ENCODE data around the gene SPATA6L. TPM values are rescaled to one million over a fixed set of nuclear protein-coding genes. Genes with fewer than 3 reads are reported as not detected.

SPATA6L gene
- total and polyA plus RNA-seq, 2 of the 4 experiments (the other 2 are of a cell fraction) = 0.18 to 0.84 TPM

GRCh38 chr9:4642351-4642750 is 23.9 kb downstream of the SPATA6L start:
- in situ Hi-C loops (cut with MboI; ENCODE audit: low sequenced_read_pairs) = no loop called here
- Histone ChIP-seq H3K4ac (ENCODE audit: low read depth, low read length) (no peak overlapping the region), H2AK9ac (replicated peaks; ENCODE audit: low read depth, low read length, poor library complexity) (no peak overlapping the region), H4K8ac (ENCODE audit: low read depth in 2 of 2, low read length in 2 of 2) (no peak overlapping the region), H3K36me3 (ENCODE audit: control insufficient read depth, insufficient read depth, low read length) (no peaks in the 10 kb centered on the region), H3K27me3 (ENCODE audit: control insufficient read depth, insufficient read depth, low read length) (no peaks in the 10 kb centered on the region), H3K9me1 (ENCODE audit: insufficient read depth, low read length) (no peaks in the 10 kb centered on the region), H3K79me1 (ENCODE audit: low read depth in 1 of 2, low read length in 2 of 2) (no peaks in the 10 kb centered on the region), H3K56ac (ENCODE audit: extremely low read depth, insufficient read depth, low read length) (no peak overlapping the region), H3K9ac (ENCODE audit: low read depth, low read length) (no peak overlapping the region), H2BK120ac (ENCODE audit: low read depth, low read length) (no peak overlapping the region), H2AK5ac (ENCODE audit: low read depth, low read length) (no peak overlapping the region), H4K91ac (ENCODE audit: insufficient read depth, low read depth, low read length) (no peak overlapping the region), H3K23ac (ENCODE audit: low read depth, low read length) (no peak overlapping the region), H2BK20ac (ENCODE audit: low read depth, low read length) (no peak overlapping the region), H2BK15ac (ENCODE audit: low read depth, low read length) (no peak overlapping the region), H4K5ac (ENCODE audit: low read depth, low read length) (no peak overlapping the region), H4K20me1 (ENCODE audit: insufficient read depth, low read length) (no peaks in the 10 kb centered on the region), H3K4me2 (ENCODE audit: low read depth, low read length) (no peak overlapping the region), H3K27ac (ENCODE audit: insufficient read depth, low read length) (no peak overlapping the region), H3K9me3 (ENCODE audit: control insufficient read depth, insufficient read depth, low read length) (no peaks in the 10 kb centered on the region), H3K4me1 (ENCODE audit: control insufficient read depth, insufficient read depth, low read length) (no peaks in the 10 kb centered on the region), H2BK5ac (ENCODE audit: low read depth, low read length, poor library complexity, severe bottlenecking) (no peak overlapping the region), H2AFZ (replicated peaks; ENCODE audit: low read length, poor library complexity) (no peak overlapping the region), H3K18ac (ENCODE audit: low read depth, low read length) (no peak overlapping the region), H3K4me3 (ENCODE audit: insufficient read depth, low read depth, low read length) (no peak overlapping the region), H3K14ac (replicated peaks; ENCODE audit: low read depth, low read length) (no peak overlapping the region)
- WGBS, 2 experiments (ENCODE audit: extremely low coverage in 2 of 2, insufficient read length in 1 of 2) = no CpG with 5 or more reads among the region's 2 CpGs
- no TSS peak for BruUV-seq (replicated peaks)
- dilution Hi-C loops (cut with HindIII; ENCODE audit: low sequenced_read_pairs, unreplicated experiment) = no loop called here
- DNase-seq (no peak), ATAC-seq (ENCODE audit: low read depth) (no peak)
- TF ChIP-seq ELK1 (IDR thresholded peaks at IDR 0.05; ENCODE audit: borderline replicate concordance, low read depth, low read length) (no peak), RCOR1 (IDR thresholded peaks at IDR 0.05; ENCODE audit: insufficient replicate concordance, low read length) (no peak), RAD21 (IDR thresholded peaks at IDR 0.05; ENCODE audit: low read length) (no peak), CHD1 (IDR thresholded peaks at IDR 0.05; ENCODE audit: low read depth, low read length) (no peak), USF2 (IDR thresholded peaks at IDR 0.05; ENCODE audit: low read depth, low read length) (no peak), MXI1 (IDR thresholded peaks at IDR 0.05; ENCODE audit: borderline replicate concordance, low read depth, low read length) (no peak), BHLHE40 (IDR thresholded peaks at IDR 0.05; ENCODE audit: low read depth, low read length) (no peak), SMC3 (IDR thresholded peaks at IDR 0.05; ENCODE audit: low read depth, low read length) (no peak), FOS (IDR thresholded peaks at IDR 0.05; ENCODE audit: low read depth, low read length) (no peak), RFX5 (IDR thresholded peaks at IDR 0.05; ENCODE audit: low read depth, low read length) (no peak), NFE2L2 (IDR thresholded peaks at IDR 0.05; ENCODE audit: low read depth, low read length) (no peak)
- TF ChIP-seq, protein P1, sequence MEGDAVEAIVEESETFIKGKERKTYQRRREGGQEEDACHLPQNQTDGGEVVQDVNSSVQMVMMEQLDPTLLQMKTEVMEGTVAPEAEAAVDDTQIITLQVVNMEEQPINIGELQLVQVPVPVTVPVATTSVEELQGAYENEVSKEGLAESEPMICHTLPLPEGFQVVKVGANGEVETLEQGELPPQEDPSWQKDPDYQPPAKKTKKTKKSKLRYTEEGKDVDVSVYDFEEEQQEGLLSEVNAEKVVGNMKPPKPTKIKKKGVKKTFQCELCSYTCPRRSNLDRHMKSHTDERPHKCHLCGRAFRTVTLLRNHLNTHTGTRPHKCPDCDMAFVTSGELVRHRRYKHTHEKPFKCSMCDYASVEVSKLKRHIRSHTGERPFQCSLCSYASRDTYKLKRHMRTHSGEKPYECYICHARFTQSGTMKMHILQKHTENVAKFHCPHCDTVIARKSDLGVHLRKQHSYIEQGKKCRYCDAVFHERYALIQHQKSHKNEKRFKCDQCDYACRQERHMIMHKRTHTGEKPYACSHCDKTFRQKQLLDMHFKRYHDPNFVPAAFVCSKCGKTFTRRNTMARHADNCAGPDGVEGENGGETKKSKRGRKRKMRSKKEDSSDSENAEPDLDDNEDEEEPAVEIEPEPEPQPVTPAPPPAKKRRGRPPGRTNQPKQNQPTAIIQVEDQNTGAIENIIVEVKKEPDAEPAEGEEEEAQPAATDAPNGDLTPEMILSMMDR (conservative IDR thresholded peaks at IDR 0.05; ENCODE audit: low read depth, low read length) = no peak
- intact Hi-C loops (cut with micrococcal nuclease) = no loop called here
- ChIA-PET POLR2A (ENCODE audit: unreplicated experiment) (no interaction called here), CTCF (no interaction called here)
